Pancreas (tissue), 10 donors: ENCODE measurements around the gene MTOR. TPM values are rescaled to one million over a fixed set of nuclear protein-coding genes. Genes with fewer than 3 reads are reported as not detected.

Experiments used
- ATAC-seq, 4 donors: fragments of 200-7000 bp; cut with Tn5 transposase; one replicate each; pipeline versions ENCODE4 v1.8.0 to v1.9.1; 2020; ENCODE audit warnings: mild to moderate bottlenecking in 4 of 4, moderate library complexity in 4 of 4
- DNase-seq, 6 donors: peaks; one replicate each; pipeline ENCODE4 v3.0.0-alpha.2; 2020
- FAIRE-seq: peaks from 2 replicates; lab custom pipeline; 2012; peaks lifted over from hg19 to GRCh38; lab: Jason Lieb, UNC
- H3K27ac ChIP-seq, 4 donors: fragments of 200-600 bp; sonication (generic); 1 replicate in 3 of 4; 2 replicates in 1 of 4; pipeline versions ENCODE4 v1.5.0 to v1.8.0; 2020
- H3K27me3 ChIP-seq, 4 donors: fragments of 200-600 bp; one replicate each; pipeline ENCODE4 v1.8.0; 2021
- H3K36me3 ChIP-seq, 3 donors: fragments of 200-600 bp; sonication (generic) in 1 of 3; one replicate each; pipeline versions ENCODE4 v1.5.0 to v1.8.0; 2020 to 2021
- H3K4me1 ChIP-seq, 3 donors: fragments of 200-600 bp; one replicate each; pipeline ENCODE4 v1.8.0; 2021
- H3K4me3 ChIP-seq, 4 donors: fragments of 200-600 bp; sonication (generic) in 2 of 4; one replicate each; pipeline versions ENCODE4 v1.5.0 to v1.8.0; 2020 to 2021
- H3K9me3 ChIP-seq, 4 donors: fragments of 200-600 bp; one replicate each; pipeline ENCODE4 v1.8.0; 2021
- WGBS, 2 donors: extraction: QIAGEN DNeasy Blood & Tissue Kit; methylation state at CpG; one replicate each; pipeline ENCODE4 v1.1.7; 2013; 5-methylcytosine and 5-hydroxymethylcytosine counted together
- intact Hi-C, 3 donors: fragments of 100-400 bp; cut with DNase I; formaldehyde crosslinking; loops; one replicate each; pipeline versions ENCODE4 v1.11.1 to v1.14.2; 2022
- polyA plus RNA-seq, 2 donors: library from polyadenylated mRNA; stranded (reverse); fragments of 200-250 nt; gene quantifications; one replicate each; pipeline ENCODE4 v1.2.3, GENCODE V29; 2013
- total RNA-seq, 6 donors: library from RNA; stranded (reverse); fragmentation: NEBNext Ultra II Directional in 4 of 6; extraction: Animal tissue kit (Norgen Biotek cat#: 25700) in 4 of 6; gene quantifications; one replicate each; pipeline versions ENCODE4 v1.2.1 to v1.2.4, GENCODE V29; 2021 to 2023
- TF ChIP-seq, protein P1 (sequence below), 4 donors: fragments of 200-600 bp; sonication (generic) in 3 of 4; IDR thresholded peaks; one replicate each; pipeline versions ENCODE4 v1.5.0 to v1.8.0; 2021; ENCODE audit warnings: antibody characterized with exemption in 4 of 4
- donor health status: healthy with polysubstance abuse.
- donor health status: DM: no; HTN: no; CAD: no; lungs with moderate emphysema.
- donor health status: DM: no; HTN: no; CAD: no.
- donor health status: control.
- donor health status: control.
- donor health status: Bipolar disorder and iron deficiency.
- donor health status: DM: yes; HTN: yes; CAD: no.
- donor health status: DM: no; HTN: no; CAD: no.
- donor health status: DM: no; HTN: no; CAD: no.
- donor health status: DM: yes; HTN: yes; CAD: no.

The MTOR gene
- total and polyA plus RNA-seq, 8 donors: 11.9 to 22.6 (median 15.8) TPM

DNA sequence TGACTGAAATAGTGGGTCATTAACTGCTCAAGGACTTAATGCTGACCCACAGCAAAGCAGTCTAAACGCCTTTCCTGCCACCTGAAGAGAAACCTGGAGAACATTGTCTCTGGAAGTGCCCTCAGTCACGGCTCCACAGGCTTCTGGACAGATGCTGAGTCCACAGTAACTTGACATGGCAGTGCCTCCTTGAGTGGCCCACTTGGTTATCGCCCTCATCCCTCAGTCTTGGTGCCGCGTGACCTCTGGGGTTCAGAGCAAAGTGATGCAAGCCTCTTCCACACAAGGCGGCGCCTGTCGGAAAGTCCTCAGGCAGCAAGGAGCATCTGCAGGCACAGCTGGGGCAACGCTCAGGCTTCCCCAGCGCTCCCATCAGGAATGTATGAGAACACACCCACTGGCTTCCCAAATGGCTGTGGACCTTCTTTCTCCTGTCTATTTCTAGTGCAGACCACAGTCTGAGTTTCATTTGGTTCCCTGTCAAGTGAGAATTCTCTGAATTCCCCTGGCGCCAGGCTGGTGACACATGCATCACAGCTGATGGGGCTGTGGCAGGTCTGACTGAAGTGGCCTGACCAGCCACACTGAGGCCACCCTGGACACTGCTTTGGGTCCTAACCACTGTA, 86.2 kb downstream of the MTOR start:
- no peaks in the 10 kb centered on the region for H3K36me3 ChIP-seq
- peaks cover 0 to 3% (median 0%) of the 10 kb centered on the region in 3 donors for H3K4me1 ChIP-seq
- intact Hi-C loops: no loop called here
- WGBS, 2 donors: 94 to 95% methylated on average over 11 of the region's 11 CpGs
- no peaks in the 10 kb centered on the region for H3K27me3 ChIP-seq
- TF ChIP-seq, protein P1, sequence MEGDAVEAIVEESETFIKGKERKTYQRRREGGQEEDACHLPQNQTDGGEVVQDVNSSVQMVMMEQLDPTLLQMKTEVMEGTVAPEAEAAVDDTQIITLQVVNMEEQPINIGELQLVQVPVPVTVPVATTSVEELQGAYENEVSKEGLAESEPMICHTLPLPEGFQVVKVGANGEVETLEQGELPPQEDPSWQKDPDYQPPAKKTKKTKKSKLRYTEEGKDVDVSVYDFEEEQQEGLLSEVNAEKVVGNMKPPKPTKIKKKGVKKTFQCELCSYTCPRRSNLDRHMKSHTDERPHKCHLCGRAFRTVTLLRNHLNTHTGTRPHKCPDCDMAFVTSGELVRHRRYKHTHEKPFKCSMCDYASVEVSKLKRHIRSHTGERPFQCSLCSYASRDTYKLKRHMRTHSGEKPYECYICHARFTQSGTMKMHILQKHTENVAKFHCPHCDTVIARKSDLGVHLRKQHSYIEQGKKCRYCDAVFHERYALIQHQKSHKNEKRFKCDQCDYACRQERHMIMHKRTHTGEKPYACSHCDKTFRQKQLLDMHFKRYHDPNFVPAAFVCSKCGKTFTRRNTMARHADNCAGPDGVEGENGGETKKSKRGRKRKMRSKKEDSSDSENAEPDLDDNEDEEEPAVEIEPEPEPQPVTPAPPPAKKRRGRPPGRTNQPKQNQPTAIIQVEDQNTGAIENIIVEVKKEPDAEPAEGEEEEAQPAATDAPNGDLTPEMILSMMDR (IDR thresholded peaks at IDR 0.05): no peak
- no peak for FAIRE-seq
- H3K4me3 ChIP-seq: no peak overlapping the region
- DNase-seq: no peak
- no peak for ATAC-seq
- no peaks in the 10 kb centered on the region for H3K9me3 ChIP-seq
- H3K27ac ChIP-seq: no peak overlapping the region

GRCh38 chr1:11175461-11175860, 86.9 kb downstream of the MTOR start:
- DNase-seq (no peak), FAIRE-seq (no peak), ATAC-seq (no peak)
- no peaks in the 10 kb centered on the region for H3K27me3 ChIP-seq
- no peaks in the 10 kb centered on the region for H3K9me3 ChIP-seq
- intact Hi-C loops: no loop called here
- WGBS, 2 donors: 97% methylated on average over 10 of the region's 10 CpGs
- no peaks in the 10 kb centered on the region for H3K36me3 ChIP-seq
- peaks cover 0 to 3% (median 0%) of the 10 kb centered on the region in 3 donors for H3K4me1 ChIP-seq
- H3K27ac ChIP-seq: no peak overlapping the region
- TF ChIP-seq, protein P1 (IDR thresholded peaks at IDR 0.05): no peak
- no peak overlapping the region for H3K4me3 ChIP-seq

GRCh38 chr1:11174261-11174942, 87.9 kb downstream of the MTOR start:
- intact Hi-C loops: no loop called here
- Histone ChIP-seq H3K9me3 (no peaks in the 10 kb centered on the region), H3K4me1 (peaks cover 0 to 8% (median 3%) of the 10 kb centered on the region in 3 donors), H3K36me3 (no peaks in the 10 kb centered on the region), H3K4me3 (no peak overlapping the region), H3K27me3 (no peaks in the 10 kb centered on the region), H3K27ac (no peak overlapping the region)
- ATAC-seq: no peak
- no peak for FAIRE-seq
- 90 to 91% methylated on average over 7 of the region's 7 CpGs for WGBS, 2 donors
- no peak for DNase-seq
- TF ChIP-seq, protein P1 (IDR thresholded peaks at IDR 0.05): no peak

- no peak for FAIRE-seq
- peak in 1 of 4 donors; percentile 41 for ATAC-seq
- WGBS, 2 donors: 87 to 89% methylated on average over 2 of the region's 2 CpGs
- DNase-seq: no peak
- no peak overlapping the region for H3K27ac ChIP-seq
- no peak overlapping the region for H3K4me3 ChIP-seq
- no peaks in the 10 kb centered on the region for H3K9me3 ChIP-seq
- H3K36me3 ChIP-seq: no peaks in the 10 kb centered on the region
- H3K4me1 ChIP-seq: peaks cover 0 to 5% (median 3%) of the 10 kb centered on the region in 3 donors
- TF ChIP-seq, protein P1 (IDR thresholded peaks at IDR 0.05): no peak
- H3K27me3 ChIP-seq: no peaks in the 10 kb centered on the region
- intact Hi-C loops: no loop called here
Observed at GRCh38 chr1:11170102-11170501, 92.2 kb downstream of the MTOR start.

DNA sequence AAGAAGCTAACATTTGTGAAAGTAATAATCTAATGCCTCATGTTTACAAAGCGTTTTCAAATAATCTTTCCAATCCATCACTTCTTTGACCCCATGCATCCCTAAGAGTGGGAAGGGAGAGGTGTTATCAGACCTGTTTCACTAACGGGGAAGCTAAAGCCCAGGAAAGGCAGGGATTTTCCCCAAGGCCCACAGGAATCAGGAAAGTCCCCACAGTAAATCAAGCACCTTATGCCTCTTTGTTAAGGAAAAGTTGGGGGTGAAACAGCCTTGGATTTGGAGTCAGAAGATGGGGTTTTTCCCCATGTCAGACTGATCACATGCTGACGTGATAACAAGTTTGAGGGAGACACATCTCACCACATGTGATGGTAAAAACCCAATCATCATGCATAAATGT, 93.1 kb downstream of the MTOR start:
- intact Hi-C loops: no loop called here

More for the DNA sequence above, 93.1 kb downstream of the MTOR start:
- Histone ChIP-seq H3K4me3 (no peak overlapping the region), H3K27me3 (no peaks in the 10 kb centered on the region), H3K27ac (no peak overlapping the region), H3K4me1 (peaks cover 0 to 5% (median 3%) of the 10 kb centered on the region in 3 donors), H3K9me3 (no peaks in the 10 kb centered on the region), H3K36me3 (no peaks in the 10 kb centered on the region)
- FAIRE-seq (no peak), DNase-seq (no peak), ATAC-seq (peak in 2 of 4 donors; percentile 27 to 75)
- WGBS, 2 donors: 49 to 54% methylated on average over 3 of the region's 3 CpGs
- TF ChIP-seq, protein P1 (IDR thresholded peaks at IDR 0.05): no peak
